Measurements from ENCODE around the gene TNFAIP2.

The TNFAIP2 gene

DNA sequence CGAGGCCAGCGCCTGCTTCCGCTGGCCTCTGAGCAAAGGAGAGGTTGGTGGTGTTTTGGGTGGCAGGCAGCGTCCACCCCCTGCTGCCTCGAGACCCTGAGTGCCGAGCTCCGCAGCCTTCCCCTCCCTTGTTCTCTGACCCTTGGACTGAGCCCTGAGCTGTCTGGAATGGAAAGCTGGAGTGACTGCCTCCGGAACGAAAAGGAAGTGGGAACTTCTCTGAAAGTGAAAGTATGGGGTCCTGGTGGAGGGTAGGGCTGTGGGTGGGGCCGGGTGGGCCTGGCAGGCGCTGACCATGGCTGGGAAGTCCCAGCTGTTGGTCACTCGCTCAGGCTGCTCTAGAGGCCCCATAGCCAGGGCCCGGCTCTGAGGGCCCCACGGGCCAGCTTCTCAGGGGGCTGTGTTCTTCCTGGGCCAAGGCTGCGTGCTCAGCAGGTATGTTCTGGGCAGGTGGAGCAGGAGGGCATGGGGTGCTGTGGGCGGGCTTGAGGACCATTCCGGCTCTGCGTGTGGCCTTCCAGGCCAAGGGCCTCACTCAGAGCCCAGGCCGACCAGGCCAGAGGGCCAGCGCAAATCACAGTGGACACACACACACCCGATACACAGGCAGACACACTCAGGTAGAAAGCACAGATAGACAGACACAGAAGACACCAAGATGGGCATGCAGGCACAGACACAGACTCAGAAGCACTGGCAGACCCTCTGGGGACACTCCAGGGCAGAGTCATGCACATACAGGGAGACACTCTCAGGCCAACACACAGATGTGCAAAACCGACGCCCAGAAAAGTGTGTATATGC lies 28.7 kb upstream of the TNFAIP2 start, which contains the start of gene EXOC3L4:
Gene EXOC3L4 (plus strand): TSS at position 320 of the 804 bp plus-strand sequence. CDS start 5,495 bp downstream, outside the sequence.
- no peak for ATAC-seq

DNA sequence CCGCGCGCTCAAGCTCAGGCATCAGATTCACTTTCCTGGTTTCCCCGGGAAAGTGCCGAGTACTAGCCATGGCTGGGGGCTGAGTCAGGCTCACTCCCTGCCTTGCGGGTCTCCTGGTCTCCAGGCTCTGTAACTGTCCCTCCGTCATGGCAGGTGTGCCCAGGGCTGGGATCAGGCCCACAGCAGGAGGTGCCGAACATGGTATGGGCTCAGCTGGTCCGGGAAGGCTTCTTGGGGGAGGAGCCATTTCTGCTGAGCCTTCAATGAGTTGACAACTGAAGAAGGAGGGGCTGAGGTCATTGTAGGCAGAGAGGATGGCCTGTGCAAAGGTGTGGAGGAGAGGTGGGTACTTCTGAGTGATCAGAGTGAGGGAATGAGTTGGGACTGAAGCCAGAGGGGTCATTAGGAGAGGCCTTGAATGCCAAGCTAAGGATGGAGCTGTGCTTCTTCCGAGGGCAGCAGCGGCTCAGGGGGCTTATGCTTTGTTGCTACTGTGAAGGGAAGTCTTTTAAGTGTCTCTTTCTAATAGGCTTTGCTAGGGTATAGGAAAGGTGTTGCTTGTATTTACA lies 28.0 kb upstream of the TNFAIP2 start:
- ATAC-seq, result no peak

DNA sequence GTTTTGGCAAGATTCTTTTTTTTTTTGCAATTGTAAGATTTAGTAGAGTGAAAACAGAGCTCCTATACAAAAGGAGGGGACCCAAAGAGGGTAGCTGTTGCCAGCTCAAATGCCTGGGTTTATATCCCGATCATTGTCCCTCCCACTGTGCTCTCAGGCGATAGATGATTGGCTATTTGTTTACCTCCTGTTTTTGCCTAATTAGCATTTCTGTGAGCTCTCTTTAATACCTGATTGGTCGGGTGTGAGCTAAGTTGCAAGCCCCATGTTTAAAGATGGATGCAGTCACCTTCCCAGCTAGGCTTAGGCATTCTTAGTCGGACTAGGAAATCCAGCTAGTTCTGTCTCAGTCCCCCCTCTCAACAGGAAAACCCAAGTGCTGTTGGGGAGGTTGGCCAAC lies 26.9 kb upstream of the TNFAIP2 start:
- ATAC-seq, result no peak

DNA sequence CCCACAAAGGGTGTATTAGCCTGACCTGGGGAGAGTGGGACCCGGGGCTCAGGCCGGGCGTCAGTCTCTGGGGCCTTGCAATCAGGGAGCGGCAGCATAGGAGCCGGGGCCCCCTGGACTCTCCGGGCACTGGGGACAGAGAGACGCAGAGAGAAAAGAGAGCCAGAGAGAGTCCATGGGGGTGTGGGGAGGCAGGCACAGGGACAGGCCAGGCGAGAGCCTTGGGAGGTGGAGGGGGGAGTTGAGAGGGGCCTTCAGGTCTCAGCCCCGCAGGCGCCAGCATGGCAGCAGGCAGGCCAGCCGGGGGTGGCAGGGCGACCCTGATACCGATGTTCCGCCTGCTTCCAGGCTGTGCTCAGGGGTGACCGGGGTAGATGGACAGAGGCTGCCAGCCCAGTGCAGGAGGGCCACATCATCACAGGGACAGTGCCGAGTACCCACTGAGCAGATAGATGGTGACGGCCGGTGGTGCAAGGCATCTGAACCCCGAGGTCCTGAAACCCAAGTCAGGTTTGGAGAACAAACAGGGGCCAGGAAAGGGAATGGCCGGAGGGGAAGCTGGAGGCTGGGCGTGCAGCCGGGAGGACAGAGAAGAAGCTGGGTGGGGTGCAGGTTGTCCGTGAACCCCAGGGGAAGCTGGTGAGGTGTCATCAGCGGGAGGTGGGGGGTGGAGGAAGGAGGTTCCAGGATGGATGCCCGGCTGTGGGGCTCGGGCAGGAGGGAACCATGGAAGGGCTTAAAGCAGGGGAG lies 25.8 kb upstream of the TNFAIP2 start:
- ATAC-seq, result no peak

DNA sequence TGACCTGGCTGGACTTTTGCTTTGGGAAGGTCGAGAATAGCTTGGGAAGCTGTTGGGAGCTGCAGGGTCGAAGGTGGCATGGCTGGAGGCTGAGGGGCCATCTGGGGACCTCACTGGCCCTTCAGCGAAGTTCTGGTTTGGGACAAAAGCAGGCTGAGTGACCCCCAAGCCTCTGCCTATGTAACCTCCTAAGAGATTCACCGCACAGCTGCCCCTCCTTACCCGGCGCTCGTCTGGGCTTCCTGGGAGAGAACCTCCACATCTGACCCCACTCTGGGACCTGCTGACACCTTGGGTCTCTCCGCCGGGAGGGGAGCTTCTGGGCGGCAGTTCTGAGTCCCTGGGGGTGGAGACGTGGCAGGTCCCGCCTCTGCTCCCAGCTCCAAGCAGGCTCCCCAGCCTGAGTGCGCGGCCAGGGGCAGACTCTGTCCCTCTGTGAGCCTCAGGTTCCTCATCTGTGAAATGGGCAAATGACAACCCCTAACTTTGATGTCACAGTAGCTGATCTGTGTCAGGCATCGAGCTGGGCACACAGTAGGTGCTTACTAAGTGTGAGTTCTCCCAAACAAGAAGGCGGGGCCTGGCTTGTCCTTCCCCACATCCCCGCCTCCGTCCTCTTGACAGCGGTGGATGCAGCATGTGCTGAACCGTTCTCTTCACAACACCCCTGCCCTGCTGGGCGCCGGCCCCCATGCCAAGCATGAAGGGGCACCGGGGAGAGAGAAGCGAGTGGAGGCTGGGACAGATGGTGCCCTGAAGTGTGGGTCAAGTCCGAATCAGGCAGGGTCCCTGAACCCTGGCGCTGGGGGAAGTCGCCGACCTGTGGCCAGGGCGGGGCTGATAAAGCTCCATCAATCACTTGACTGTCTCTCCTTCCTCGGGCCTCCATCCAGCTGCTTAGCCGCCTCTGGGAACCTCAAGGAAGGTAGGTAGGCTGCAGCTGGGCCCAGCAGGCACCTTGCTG lies 25.0 kb upstream of the TNFAIP2 start:
- no peak for ATAC-seq

DNA sequence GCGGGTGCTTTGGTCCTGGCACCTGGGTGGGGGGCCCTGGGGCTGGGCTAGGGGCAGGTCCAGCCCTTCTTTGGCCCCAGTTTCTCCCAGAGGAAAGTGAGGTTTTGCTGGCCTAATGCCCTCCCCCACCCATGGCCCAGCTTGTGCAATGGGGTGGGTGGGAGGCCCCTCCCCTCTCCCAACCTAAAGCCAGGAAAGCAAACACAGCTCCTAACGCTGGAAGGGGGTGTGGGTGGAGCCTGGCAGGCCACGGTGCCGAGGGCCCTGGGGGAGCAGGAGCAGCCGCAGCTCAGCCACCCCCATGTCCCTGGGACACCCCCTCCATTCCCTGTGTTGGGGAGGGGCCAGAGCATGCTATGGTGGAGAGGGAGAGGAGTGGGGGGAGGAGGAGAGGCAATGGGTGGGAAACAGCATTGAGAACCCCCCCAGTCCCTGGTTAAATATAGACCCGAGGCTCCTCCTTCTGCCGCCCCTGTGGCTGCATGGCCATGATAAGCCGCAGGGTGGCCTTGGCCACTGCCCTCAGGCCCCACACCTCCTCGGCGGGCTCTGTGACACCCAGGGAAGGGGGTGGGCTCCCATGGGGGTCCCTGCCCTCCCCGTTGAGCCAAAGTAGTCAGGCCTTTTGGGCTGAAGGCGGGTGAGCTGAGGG lies 24.1 kb upstream of the TNFAIP2 start:
- no peak for ATAC-seq

DNA sequence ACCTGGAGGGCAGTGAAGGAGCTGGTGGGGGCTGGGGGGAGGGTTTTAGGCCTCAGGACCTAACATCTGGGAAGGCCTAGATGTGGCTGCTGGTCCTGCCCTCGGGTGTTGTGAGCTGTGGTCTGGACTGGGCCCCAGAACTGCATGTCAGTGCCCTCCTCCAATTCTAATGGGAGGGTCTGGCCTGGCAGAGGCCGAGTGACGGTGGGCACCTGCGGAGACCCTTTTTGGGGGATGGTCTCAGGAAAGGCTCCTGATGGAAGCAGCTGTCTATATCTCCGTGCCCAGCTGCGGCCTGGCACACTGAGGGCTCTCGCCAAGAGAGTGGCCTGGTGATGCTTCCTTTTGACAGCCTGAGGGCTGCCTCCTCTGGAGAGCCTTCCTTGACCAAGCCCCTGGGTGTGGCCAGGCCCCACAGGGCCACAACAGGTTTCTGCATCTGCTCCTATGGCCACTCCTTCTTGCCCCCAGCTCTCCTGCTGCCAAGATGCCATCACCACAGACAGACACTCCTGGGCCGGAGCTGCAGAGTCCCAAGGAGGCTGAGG lies 23.5 kb upstream of the TNFAIP2 start:
- ATAC-seq, result no peak

DNA sequence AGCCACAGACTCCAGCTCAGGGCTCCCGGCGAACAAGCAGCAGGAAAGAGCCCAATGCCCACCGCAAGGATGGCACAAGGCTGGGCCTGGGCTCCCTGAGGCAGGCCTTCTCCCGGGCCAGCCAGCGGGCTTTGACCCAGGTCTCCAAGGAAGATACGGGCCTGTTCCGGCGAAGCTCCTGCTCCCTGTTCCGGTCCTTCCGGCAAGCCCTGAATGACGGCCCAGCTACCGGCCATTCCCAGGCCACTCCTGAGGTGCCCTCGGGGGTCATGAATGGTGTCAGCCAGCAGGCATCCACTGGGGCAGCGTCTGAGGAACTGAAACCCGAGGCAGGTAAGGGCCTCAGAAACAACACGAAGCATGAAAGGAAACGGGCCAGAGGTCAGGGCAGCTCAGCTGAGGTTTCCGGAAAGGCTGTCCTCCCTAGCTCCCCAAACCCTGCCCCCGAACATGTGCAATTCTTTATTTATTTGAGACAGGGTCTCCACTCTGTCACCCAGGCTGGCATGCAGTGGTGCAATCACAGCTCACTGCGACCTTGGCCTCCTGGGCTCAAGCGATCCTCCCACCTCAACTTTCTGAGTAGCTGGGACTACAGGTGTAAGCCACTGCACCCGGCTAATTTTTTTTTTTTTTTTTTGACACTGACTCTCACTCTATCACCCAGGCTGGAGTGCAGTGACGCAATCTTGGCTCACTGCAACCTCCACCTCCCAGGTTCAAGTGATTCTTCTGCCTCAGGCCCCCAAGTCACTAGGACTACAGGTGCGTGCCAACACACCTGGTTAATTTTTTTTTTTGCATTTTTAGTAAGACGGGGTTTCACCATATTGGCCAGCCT lies 22.8 kb upstream of the TNFAIP2 start:
- ATAC-seq, result no peak

DNA sequence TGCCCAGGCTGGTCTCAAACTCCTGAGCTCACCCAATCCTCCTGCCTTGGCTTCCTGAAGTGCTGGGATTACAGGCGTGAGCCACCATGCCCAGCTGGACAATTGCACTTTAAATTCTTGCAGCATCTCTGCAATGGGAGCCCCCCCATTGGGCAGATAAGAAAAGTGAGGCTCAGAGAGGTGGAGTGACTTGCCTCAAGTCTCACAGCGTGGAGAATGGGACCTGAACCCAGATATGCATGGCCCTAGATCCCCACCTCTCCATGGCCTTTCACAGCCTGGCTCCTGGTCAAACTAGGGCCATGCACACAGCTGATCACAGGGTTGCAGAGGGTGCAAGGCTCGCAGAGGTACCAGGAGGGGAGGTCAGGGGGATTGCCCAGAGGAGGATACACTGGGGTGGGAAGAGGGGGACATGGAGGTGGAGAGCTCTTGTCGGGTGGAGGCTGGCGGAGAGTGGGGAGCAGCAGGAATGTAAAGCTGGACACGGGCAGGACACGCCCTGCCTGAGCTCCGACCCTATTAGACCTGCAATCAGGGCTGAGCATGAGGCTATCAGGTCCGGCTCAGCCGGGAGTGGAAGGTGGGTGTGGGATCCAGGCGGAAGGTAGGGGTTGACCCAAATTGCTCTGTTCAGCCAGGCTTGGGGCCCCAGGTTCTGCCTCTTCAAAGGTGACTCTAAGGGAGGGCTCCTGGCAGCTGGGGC lies 21.9 kb upstream of the TNFAIP2 start:
- no peak for ATAC-seq

DNA sequence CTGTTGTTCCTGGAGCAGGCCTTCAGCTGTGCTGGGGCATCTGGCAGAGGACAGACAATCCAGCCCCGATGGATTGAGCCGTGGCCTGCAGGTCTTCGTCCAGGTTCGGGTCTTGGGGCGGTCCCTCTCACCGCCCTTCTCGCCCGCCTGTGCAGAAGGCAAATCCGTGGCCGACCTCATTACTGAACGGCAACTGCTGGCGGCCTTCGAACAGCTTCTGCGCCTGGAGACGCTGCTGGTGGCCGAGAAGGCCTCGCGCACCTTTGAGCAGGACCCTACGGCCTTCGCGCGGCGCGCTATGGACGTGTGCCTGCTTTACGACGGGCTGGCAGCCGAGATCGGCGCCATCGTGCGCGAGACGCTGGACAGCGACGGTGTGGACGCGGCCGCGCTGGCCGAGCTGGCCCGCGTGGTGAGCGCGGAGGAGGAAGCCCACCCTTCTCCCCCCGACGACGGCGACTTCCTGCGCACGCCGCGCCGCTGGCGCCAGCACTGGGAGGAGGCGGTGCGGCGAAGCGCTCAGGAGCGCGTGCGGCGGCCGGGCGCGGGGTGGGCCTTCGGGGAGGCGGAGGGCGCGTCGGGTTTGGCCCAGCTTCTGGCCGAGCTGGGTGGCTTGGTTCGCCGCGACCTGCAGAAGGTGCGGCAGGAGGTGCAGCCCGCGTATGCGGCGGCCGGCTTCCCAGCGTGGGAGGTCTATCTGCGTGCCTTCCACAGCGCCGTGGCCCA lies 21.1 kb upstream of the TNFAIP2 start:
- no peak for ATAC-seq

DNA sequence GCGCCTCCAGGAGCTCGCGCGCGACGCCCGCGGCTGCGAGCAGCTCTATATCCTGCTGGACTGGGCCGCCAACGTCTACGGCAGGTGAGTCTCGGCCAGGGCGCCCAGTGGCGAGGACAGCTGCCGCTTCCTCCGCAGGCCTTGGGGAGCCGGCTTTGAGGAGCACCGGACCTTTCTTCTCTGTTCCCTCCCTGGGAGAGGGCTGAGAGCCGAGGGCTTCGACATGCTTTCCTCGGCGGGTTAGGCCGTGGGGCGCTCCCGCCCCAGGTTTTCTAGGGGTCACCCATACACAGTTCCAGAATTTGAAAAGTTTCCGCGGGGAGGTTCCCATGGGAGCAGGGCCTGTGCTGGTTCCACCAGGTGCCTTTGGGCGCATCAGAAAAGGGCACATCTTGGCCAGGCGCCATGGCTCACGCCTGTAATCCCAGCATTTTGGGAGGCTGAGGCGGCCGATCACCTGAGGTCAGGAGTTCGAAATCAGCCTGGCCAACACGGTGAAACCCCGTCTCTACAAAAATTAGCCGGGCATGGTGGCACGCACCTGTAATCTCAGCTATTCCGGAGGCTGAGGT lies 20.5 kb upstream of the TNFAIP2 start:
- no peak for ATAC-seq

DNA sequence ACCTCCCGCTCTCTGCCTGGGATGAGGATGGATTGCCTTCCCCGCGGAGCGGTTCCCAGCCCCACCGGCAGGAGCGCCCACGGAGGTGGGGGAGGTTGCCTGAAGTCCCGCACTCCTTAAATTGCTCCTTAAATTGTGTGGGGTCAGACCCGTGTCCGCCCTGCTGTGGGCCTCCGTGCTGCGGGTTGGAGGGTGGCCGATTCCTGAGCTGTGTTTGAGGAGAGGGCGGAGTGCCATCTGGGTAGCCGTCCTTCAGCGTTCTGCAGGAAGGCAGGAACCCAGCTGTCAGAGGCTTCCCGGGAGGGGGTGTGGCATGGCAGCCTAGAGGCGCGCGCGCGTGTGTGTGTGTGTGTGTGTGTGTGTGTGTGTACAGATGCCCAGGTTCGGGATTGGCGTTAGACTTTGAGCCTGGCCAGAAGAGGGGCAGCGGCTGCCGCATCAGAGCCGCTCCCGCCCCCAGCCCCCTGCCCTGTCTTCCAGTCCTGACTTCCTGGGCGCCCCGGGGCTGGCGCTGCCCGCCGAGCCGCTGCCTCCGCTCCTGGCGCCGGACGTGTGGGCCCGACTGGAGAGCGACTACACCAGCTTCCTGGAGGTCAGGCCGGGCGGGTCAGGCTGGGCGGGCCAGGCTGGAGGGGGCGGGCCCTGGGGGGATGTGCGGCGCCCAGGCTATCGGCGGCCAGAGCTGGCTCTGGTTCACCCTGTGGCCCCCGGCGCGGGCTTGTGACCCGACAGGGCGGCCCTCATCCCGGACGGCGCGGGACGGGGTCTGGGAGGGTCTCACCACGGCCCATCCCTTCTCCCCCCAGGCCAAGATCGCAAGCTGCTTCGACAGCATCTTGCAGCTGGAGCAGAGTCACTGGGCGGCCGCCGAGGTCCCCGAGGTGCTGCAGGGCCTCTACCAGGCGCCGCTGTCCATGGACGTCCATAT lies 19.5 kb upstream of the TNFAIP2 start:
- ATAC-seq, result no peak

DNA sequence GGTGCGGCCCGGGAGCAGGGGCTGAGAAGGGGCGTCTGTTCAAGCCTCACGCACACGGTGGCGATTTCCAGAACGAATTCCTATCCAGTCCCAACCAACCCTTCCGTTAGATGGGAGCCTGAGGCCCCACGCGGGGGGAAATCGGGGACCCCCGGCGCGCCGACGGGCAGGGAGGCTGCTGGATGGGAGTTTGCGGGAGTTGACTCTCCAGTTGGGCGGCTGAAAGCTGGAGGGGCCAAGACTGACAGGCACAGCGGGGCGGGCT lies 18.9 kb upstream of the TNFAIP2 start:
- ATAC-seq, result no peak

DNA sequence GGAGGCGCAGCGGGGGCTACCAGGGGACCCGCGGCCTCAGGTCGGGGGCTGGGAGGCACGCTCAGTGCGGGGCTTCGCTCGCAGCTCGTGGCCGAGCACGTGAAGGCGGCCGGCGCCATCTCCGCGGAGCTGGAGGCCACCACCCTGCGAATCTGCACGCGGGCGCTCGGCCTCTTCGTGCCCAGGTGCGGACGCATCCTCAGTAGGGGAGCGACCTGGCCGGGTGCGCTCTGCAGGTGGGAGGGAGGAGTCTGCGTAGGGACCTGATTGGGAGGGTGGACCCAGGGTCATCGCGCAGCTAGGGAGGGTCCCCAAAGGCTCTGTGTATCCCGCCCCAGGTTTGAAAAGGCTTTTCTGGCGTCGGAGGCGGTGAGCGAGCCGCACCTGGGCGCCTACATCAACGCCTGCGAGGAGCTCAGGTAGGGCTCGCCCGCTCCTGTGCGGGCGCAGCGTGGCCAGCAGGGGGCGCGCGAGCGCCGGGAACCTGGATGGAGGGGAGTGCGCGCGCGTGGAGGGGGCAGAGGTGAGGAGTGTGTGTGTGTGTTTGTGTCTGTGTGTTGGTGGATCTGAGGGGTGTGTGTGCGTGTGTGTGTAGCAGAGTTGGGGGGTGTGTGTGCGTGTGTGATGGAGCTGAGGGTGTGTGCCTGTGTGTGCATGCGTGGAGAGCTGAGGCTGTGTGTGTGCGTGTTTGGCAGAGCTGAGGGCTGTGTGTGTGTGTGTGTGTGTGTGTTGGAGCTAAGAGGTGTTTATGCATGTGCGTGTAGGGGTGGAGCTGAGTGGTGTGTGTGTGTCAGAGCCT lies 18.4 kb upstream of the TNFAIP2 start:
- peak; percentile 85 to 86 for ATAC-seq

DNA sequence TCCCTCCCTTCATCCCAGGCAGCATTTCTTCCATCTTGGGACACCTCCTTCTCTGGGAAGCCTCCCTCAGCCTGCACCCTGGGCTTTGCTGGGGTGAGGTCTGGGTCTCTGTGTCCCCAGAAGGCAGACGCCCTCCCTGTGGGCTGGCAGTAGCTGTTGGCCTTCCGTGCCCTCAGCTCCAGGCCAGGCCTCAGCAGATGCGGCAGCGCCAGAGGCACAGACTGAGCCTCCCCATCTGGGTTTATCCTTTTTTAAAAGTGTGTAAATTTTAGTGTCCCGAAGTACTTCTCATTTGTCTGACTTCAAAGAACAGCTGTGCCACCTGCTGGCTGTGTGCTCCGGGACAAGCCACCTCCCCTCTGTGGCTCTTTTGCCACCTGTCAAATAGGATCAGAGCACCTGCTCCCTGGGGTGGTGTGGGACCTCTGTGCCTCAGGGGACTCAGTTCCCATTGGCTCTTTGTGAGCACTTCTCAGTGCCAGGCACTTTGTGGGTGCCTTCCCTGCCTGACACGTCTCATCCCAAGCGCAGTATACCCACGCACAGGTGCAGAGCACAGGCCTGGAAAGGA lies 17.6 kb upstream of the TNFAIP2 start:
- no peak for ATAC-seq

DNA sequence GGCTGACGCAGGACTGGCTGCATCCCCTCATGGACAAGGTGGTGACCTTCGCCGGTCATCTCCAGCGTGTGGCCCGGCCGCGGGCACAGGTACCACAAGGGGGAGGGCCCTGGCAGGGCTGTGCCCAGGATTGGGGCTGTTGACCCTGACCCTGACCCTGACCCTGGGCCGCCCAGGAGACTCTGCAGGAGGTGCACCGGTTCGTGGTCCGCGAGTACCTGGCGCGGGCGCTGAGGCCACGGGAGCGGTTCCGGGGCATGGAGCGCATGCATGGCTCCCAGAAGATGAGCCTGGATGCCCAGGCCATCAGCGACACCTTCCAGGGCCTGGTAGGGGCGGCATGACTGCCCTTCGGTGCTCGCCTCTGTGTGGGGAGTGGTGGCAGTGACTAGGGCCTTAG lies 15.8 kb upstream of the TNFAIP2 start:
- no peak for ATAC-seq
